GM19099 (cell line): ENCODE measurements around the gene USE1.

Experiments used
- POLR2A ChIP-seq: IDR thresholded peaks from 3 replicates; pipeline ENCODE4 v1.6.1; 2011; ENCODE audit warnings: low read depth; ENCODE audit not compliant: insufficient read length; ENCODE audit errors: extremely low read depth

Gene USE1

DNA sequence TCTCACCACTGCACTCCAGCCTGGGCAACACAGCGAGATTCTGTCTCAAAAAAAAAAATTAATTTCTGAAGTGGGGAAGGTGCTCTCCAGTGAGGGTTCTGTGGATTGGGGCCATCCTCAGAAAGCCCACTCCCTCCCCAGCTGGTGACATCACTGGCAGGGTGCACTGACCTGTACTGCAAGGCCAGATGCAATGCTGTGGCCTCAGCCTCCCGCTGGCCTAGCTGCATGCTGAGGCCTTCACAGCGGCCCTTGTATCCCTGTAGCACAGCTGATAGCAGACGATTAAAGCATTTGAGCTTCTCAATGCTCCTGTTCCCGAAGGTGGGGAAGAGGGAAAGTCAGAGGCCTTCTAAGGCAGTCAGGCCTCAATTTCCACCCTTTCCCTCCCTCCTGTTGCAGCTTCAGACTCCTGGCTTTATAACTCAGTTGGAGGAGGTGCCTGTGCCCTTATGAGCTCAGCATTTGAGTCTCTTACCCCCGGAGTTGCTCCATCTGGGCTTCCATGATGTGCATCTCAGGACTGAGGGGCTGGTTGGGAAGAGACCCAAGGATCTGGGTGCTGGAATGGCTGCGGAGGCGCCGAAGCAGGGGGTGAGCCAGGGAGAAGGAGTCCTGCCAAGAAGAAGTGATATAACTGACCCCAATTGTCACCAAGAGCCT is 44.1 kb downstream of the USE1 start:
- no peak for TF ChIP-seq POLR2A

DNA sequence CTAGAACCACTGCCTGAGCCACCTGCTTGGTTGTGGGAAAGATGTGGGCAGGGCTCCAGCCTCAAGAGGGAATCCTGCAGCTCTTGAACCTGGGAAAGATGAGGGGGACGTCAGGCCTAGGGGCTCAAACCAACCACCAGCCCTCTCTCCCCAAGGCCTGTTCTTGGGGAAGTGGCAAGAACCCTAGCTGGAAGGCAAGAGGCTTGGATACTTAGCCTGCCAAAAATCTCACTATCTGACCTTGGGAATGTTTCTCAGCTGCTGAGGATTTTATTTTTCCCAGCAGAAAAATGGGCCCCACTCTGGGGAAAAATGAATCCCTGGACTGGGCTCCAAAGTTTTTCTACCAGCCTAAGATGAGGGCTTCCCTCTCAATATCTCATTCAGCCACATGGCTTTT is 44.8 kb downstream of the USE1 start:
- no peak for TF ChIP-seq POLR2A

DNA sequence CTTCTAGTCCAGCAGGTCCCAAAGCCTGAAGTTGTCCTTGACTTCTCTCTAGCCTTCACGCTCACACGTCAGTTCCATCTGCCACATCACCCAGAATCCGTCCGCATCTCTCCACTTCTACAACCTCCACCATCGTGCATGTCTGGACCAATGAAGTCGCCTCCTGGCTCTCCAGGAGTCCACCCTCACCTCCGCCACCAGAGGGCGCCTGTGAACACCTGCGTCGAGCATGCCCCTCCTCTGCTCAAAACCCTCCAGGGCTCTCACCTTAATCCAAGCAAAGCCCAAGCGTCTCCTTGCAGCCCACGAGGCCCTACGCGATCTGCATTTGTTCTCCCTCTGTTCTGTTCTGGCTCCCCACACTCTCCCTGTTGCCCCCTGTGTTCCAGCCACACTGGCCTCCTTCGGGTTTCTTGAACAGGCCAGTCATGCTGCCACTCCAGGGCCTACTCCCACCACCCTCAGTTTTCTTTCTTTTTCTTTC is 45.7 kb downstream of the USE1 start:
- no peak for TF ChIP-seq POLR2A

DNA sequence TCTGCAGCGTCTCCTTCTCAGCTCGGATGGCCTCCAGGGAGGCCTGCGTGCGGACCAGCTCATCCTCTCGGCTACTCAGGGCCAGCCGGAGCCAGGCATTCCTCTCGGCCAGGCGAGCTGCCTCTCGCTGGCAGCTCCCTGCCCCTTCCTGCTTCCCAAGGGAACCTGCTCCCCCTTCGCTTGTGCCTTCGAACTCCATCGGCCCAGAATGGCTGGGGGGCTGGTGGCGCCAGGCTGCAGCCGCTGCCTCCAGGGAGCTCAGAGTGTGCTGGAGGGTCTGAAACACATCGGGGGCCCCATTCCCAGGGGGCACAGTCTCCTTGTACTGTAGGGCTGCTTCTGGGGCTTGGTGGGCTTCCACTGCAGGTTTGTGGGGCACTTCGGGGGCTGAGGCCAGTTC is 47.4 kb downstream of the USE1 start:
- no peak for TF ChIP-seq POLR2A

DNA sequence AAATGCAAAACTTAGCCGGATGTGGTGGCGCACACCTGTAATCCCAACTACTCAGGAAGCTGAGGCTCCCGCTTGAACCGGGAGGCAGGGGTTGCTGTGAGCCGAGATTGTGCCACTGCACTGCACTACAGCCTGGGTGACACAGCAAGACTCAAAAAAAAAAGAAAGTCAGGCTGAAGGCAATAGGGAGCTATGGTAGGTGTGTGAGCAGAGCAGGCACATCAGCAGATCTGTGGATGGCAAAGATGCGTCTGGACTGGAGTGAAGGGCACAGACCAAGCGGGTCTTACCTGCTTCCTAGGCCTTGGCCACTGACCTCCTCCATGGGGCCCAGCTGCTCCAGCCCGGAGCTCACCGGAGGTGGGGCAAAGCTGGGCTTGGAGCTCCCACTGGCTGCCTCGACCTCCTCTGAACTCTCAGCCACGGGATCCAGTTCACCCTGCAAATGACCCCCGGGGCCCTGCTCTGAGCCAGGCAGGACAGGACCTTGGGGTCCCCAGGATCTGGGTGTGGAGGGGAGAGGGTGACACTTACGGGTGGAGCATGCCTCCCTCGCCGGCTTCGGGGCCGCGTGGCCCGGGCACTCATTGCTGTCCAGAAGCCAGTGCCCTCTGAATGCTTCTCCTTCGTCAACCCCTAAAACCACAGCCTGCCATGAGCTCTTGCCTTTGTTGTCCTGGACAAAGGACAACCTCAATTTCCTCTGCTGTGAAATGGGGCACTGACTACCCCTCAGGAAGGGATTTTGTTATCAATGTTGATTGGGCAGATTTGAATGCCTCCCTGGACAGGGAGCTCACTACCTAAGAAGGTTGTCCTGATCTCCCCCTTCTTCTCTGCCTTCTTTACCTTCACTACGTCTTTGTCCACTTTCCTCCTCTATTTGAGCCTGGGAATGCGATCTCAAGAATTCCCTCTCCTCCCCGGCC is 48.8 kb downstream of the USE1 start:
- no peak for TF ChIP-seq POLR2A

DNA sequence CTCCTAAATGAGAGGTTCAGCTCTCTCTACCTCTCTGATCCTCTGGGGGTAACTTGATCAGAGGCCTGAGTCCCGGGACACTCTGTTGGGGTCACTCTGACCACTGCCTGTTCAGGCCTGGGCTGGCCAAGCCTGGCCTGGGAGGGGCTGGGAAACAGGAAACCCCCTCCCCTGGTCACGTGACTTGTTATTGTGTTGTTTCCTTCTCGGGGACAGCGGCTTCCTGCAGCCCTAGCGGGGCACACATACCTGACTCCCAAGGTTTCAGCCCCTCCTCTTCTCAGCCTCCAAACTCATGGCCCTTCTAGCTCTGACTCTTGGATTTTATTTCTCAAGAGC is 49.5 kb downstream of the USE1 start, which contains the start of gene USHBP1:
USHBP1 (minus strand) TSS at position 105 of the 339 bp plus-strand sequence. CDS start 446 bp downstream, outside the sequence.
- no peak for TF ChIP-seq POLR2A

DNA sequence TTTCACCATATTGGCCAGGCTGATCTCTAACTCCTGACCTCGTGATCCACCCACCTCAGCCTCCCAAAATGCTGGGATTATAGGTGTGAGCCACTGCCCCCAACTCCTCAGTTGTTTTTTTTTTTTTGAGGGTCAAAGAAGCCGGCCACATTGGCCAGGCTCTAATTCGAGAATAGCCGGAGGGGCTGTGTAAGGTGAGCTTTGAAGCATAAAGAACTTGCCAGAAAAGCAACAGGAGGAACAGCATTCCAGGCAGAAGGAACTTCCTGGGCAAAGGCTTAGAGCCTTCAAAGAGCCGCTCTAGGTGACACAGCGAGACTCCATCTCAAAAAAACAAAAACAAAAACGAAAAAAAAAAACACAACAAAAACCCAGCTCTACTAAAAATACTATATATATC is 50.9 kb downstream of the USE1 start:
- TF ChIP-seq POLR2A, result no peak

DNA sequence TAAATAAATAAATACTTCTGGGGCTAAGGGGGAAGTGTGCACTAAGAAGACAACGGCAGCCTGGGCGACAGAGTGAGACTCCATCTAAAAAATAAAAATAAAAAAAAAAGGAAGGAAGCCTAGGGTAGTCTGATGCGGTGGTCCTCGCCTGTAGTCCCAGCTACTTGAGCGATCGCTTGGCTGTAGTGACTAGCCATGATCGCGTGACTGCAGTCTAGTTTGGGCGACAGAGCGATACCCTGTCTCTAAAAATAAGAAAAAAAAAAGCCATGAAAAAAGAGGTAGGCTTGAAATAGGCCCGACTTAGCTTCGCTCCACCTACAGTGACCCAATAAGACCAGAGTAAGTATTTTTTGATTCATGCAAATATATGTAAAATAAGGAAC is 51.4 kb downstream of the USE1 start:
- peak; percentile 53 for TF ChIP-seq POLR2A

DNA sequence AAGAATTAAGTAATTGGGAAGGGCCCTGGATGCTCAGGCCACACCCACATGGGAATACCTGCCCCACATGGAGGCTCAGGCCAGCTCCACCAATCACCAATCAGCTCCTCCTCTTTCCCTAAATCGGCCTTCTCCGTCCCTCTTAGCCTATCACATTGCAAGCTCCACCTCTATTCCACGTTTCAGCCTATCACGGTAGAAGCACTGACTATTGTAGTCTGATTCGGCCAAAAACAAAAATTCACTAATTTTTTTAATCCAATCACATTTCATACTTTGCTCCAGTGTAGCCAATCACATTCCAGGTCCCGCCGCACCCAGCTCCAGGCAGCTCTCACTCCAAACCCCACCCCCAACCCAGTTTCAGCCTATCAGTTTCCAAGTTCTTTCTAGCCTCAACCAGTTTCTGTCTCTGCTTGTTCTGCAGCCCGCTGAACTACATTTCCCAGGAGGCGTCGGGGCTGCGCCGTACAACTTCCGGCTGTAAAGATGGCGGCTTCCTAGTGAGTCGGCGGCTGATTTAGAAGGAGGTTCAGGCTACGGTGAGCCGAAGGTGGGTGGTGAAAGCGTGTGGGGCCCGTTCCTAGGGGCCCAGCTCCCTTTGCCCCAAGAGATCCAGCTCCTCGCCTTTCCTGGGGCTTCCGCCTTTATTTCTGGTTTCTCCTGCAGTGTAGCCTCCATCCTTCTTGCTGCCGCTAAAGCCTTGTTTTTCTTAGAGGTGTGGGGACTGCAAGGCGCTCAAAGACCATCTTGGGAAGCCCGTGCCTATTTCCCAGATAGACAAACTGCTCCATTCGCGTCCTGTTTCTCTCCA is 52.0 kb downstream of the USE1 start, which contains the start of gene BABAM1:
BABAM1 (plus strand) TSS at position 469 of the 814 bp plus-strand sequence. CDS start 1,364 bp downstream, outside the sequence.
- TF ChIP-seq POLR2A, result peak; percentile 78

DNA sequence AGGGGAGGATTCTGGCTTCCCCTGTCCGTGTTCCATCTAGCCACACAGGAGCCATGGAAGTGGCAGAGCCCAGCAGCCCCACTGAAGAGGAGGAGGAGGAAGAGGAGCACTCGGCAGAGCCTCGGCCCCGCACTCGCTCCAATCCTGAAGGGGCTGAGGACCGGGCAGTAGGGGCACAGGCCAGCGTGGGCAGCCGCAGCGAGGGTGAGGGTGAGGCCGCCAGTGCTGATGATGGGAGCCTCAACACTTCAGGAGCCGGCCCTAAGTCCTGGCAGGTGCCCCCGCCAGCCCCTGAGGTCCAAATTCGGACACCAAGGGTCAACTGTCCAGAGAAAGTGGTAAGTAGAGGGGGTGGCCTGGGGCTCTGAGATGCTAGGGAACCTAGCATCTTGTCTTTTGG is 53.6 kb downstream of the USE1 start:
- TF ChIP-seq POLR2A, result no peak
